K562 (cell line): ENCODE results near the gene GPRASP3. TPM values are rescaled to one million over a fixed set of nuclear protein-coding genes. Genes with fewer than 3 reads are reported as not detected.

Experiments
- CHD7 ChIP-seq: fragments of 200-600 bp; sonication (generic); IDR thresholded peaks from one replicate; pipeline ENCODE4 v1.6.1; 2012; ENCODE audit warnings: mild to moderate bottlenecking, low read depth, low read length, inconsistent platforms
- E2F4 ChIP-seq: sonication (generic); formaldehyde crosslinking; IDR thresholded peaks from 2 replicates; pipeline ENCODE4 v1.8.0; 2022; ENCODE audit warnings: mild to moderate bottlenecking, low read depth, missing genetic modification reagents
- EP400 ChIP-seq: fragments of 450-650 bp; IDR thresholded peaks from 2 replicates; pipeline ENCODE4 v1.6.1; 2017; ENCODE audit warnings: antibody characterized with exemption, mild to moderate bottlenecking, moderate library complexity
- ILF3 ChIP-seq: fragments of 450-650 bp; IDR thresholded peaks from 2 replicates; pipeline ENCODE4 v1.6.1; 2018; ENCODE audit warnings: antibody characterized with exemption, mild to moderate bottlenecking, moderate library complexity, borderline replicate concordance
- MTF1 ChIP-seq: fragments of 250-450 bp; sonication (Bioruptor Pico); IDR thresholded peaks from 2 replicates; pipeline ENCODE4 v1.9.0; 2021; ENCODE audit warnings: moderate library complexity, mild to moderate bottlenecking, inconsistent platforms, borderline replicate concordance
- POLR2H ChIP-seq: IDR thresholded peaks from 2 replicates; pipeline ENCODE4 v1.6.1; 2016; ENCODE audit warnings: missing genetic modification characterization, low read depth, mild to moderate bottlenecking, control low read depth, missing compliant biosample characterization, moderate library complexity
- SUPT5H ChIP-seq: fragments of 450-650 bp; IDR thresholded peaks from 2 replicates; pipeline ENCODE4 v1.6.1; 2016
- TFAP4 ChIP-seq: sonication (generic); formaldehyde crosslinking; IDR thresholded peaks from 2 replicates; pipeline ENCODE4 v1.8.0; 2022; ENCODE audit warnings: missing genetic modification reagents, mild to moderate bottlenecking, moderate library complexity, borderline replicate concordance
- USF2 ChIP-seq: sonication (generic); formaldehyde crosslinking; IDR thresholded peaks from 2 replicates; pipeline ENCODE4 v1.5.0; 2020; ENCODE audit warnings: missing genetic modification reagents
- ZNF316 ChIP-seq: fragments of 450-650 bp; IDR thresholded peaks from 2 replicates; pipeline ENCODE4 v1.6.1; 2016
- polyA plus RNA-seq, 8 experiments: library from polyadenylated mRNA; depleted of rRNA in 4 of 8; stranded (reverse) in 5 of 8; unstranded in 3 of 8; fragments of >200 nt; fragmentation: Nextera tagmentation in 2 of 8; fragmentation: Illumina TruSeq in 1 of 8; extraction: Ambion mirVana in 2 of 8; extraction: Trizol in 1 of 8; gene quantifications; 2 replicates each; pipeline versions ENCODE4 v1.2.1 to v1.2.3, GENCODE V29; 2011 to 2014; ENCODE audit warnings: inconsistent platforms in 1 of 8, missing spikeins in 1 of 8
- total RNA-seq, 7 experiments: library from RNA; depleted of rRNA in 6 of 7; stranded (reverse); fragments of >200 nt in 6 of 7; fragmentation: Illumina TruSeq in 2 of 7; extraction: Trizol in 2 of 7; gene quantifications; 2 replicates each; pipeline versions ENCODE4 v1.2.1 to v1.2.3, GENCODE V29; 2011 to 2021; ENCODE audit warnings: low replicate concordance in 1 of 7

The GPRASP3 gene
- total and polyA plus RNA-seq, 9 of the 15 experiments (the other 6 are each of a cell fraction or from before 2014, with no cell fraction given) = 0.50 to 1.9 (median 1.1) TPM

- TF ChIP-seq CHD7 (no peak), USF2 (peak; percentile 99), SUPT5H (0 out of 2 replicates have a peak, but pooled peaks have one; percentile 17), ZNF316 (peak; percentile 63), MTF1 (CRISPR knock-in tag) (no peak), ILF3 (no peak), EP400 (0 out of 2 replicates have a peak, but pooled peaks have one; percentile 12), POLR2H (tag) (no peak), E2F4 (CRISPR knock-in tag) (no peak), TFAP4 (CRISPR knock-in tag) (no peak)
These were observed at the start of gene GPRASP3 (continued) for GRCh38 chrX:102720237-102721168.
